Esophagus muscularis mucosa (tissue), 4 donors: ENCODE results near the gene NFATC3. TPM values are rescaled to one million over a fixed set of nuclear protein-coding genes. Genes with fewer than 3 reads are reported as not detected.

ENCODE experiments used
- DNase-seq: peaks from one replicate; pipeline ENCODE4 v3.0.0-alpha.2; 2017; ENCODE audit errors: extremely low spot score
- H3K27ac ChIP-seq, 4 donors: fragments of 200-600 bp; sonication (generic); replicated peaks in 1 of 4; 1 replicate in 3 of 4; 2 replicates in 1 of 4; pipeline ENCODE4 v1.5.1; 2016 to 2019; ENCODE audit warnings: mild to moderate bottlenecking in 1 of 4
- H3K27me3 ChIP-seq, 4 donors: fragments of 200-600 bp; sonication (generic); one replicate each; pipeline versions ENCODE4 v1.5.1 to v1.6.0; 2016 to 2019
- H3K36me3 ChIP-seq, 4 donors: fragments of 200-600 bp; sonication (generic); one replicate each; pipeline ENCODE4 v1.5.1; 2016 to 2019
- H3K4me1 ChIP-seq, 4 donors: fragments of 200-600 bp; sonication (generic); one replicate each; pipeline ENCODE4 v1.5.1; 2016 to 2019
- H3K4me3 ChIP-seq, 4 donors: fragments of 200-600 bp; sonication (generic); 1 replicate in 2 of 4; 2 replicates in 2 of 4; pipeline ENCODE4 v1.5.1; 2016 to 2019; ENCODE audit warnings: mild to moderate bottlenecking in 4 of 4, moderate library complexity in 1 of 4
- H3K9me3 ChIP-seq, 4 donors: fragments of 200-600 bp; sonication (generic); 1 replicate in 3 of 4; 2 replicates in 1 of 4; pipeline ENCODE4 v1.5.1; 2016 to 2019
- CTCF ChIP-seq, 3 experiments: fragments of 200-600 bp in 2 of 3; fragments of 450-650 bp in 1 of 3; sonication (generic) in 2 of 3; IDR thresholded peaks; one replicate each; pipeline ENCODE4 v1.5.1; 2017 to 2019; ENCODE audit warnings: antibody characterized with exemption in 3 of 3, mild to moderate bottlenecking in 2 of 3, moderate library complexity in 1 of 3
- EP300 ChIP-seq: sonication (generic); formaldehyde crosslinking; IDR thresholded peaks from one replicate; pipeline ENCODE4 v1.6.1; 2017; ENCODE audit warnings: antibody characterized with exemption
- POLR2A ChIP-seq: fragments of 450-650 bp; IDR thresholded peaks from one replicate; pipeline ENCODE4 v1.6.1; 2017; ENCODE audit warnings: antibody characterized with exemption, moderate library complexity, mild to moderate bottlenecking, low read depth
- POLR2AphosphoS5 ChIP-seq, 2 donors: sonication (generic); formaldehyde crosslinking; IDR thresholded peaks; one replicate each; pipeline ENCODE4 v1.6.1; 2017; ENCODE audit warnings: antibody characterized with exemption in 2 of 2
- WGBS: methylation state at CpG from one replicate; pipeline ENCODE4 v1.1.5; 2018; 5-methylcytosine and 5-hydroxymethylcytosine counted together
- intact Hi-C: fragments of 100-400 bp; cut with DNase I; formaldehyde crosslinking; loops from one replicate; pipeline ENCODE4 v1.15.1; 2023
- total RNA-seq, 4 donors: library from RNA; depleted of rRNA; stranded (reverse); fragments of >200 nt; gene quantifications; one replicate each; pipeline versions ENCODE4 v1.1.0 to v1.2.1, GENCODE V29; 2016

The NFATC3 gene
- total RNA-seq, 4 donors from 2014 or later: 44.6 to 56.8 (median 50.8) TPM

- no peak overlapping the region for H3K27ac ChIP-seq
- H3K9me3 ChIP-seq: no peaks in the 10 kb centered on the region
- TF ChIP-seq POLR2AphosphoS5 (IDR thresholded peaks at IDR 0.05): no peak
- TF ChIP-seq POLR2A: no peak
- TF ChIP-seq EP300: no peak
- H3K4me1 ChIP-seq: peaks cover 14 to 20% (median 15%) of the 10 kb centered on the region in 4 donors
- WGBS: 76% methylated on average over 2 of the region's 2 CpGs
- peaks cover 0 to 35% (median 15%) of the 10 kb centered on the region in 4 donors for H3K36me3 ChIP-seq
- H3K4me3 ChIP-seq: no peak overlapping the region
- H3K27me3 ChIP-seq: no peaks in the 10 kb centered on the region
- intact Hi-C loops: loop anchor here (5.0 kb wide), 2 partner anchors 131 to 236 kb away; no protein-coding TSS in a partner anchor
- DNase-seq: no peak
These were observed 142.8 kb downstream of the NFATC3 start for GRCh38 chr16:68227850-68228553.

GRCh38 chr16:68228652-68229051, 143.5 kb downstream of the NFATC3 start:
- Histone ChIP-seq H3K27me3 (no peaks in the 10 kb centered on the region), H3K36me3 (peaks cover 0 to 35% (median 15%) of the 10 kb centered on the region in 4 donors), H3K9me3 (no peaks in the 10 kb centered on the region), H3K27ac (peak overlapping the region in 1 of 4 donors; percentile 11), H3K4me1 (peaks cover 8 to 17% (median 13%) of the 10 kb centered on the region in 4 donors), H3K4me3 (no peak overlapping the region)
- no peak for TF ChIP-seq POLR2A
- no peak for TF ChIP-seq EP300
- TF ChIP-seq POLR2AphosphoS5 (IDR thresholded peaks at IDR 0.05): no peak
- TF ChIP-seq CTCF (IDR thresholded peaks at IDR 0.05): no peak
- no peak for DNase-seq
- intact Hi-C loops: loop anchor here (5.0 kb wide), 2 partner anchors 131 to 236 kb away; no protein-coding TSS in a partner anchor
- WGBS: 91% methylated on average over 3 of the region's 3 CpGs

GRCh38 chr16:68229431-68230175, 144.4 kb downstream of the NFATC3 start:
- no peak for TF ChIP-seq POLR2A
- no peak for TF ChIP-seq EP300
- peak; percentile 89 to 91 (median 89) for TF ChIP-seq CTCF (IDR thresholded peaks at IDR 0.05)
- TF ChIP-seq POLR2AphosphoS5 (IDR thresholded peaks at IDR 0.05): peak in 1 of 2 donors; percentile 12
- intact Hi-C loops: loop anchor here (5.0 kb wide), 2 partner anchors 132 to 237 kb away; no protein-coding TSS in a partner anchor
- Histone ChIP-seq H3K27me3 (no peaks in the 10 kb centered on the region), H3K4me3 (no peak overlapping the region), H3K4me1 (peaks cover 8 to 26% (median 13%) of the 10 kb centered on the region in 4 donors), H3K36me3 (peaks cover 0 to 35% (median 15%) of the 10 kb centered on the region in 4 donors), H3K9me3 (no peaks in the 10 kb centered on the region), H3K27ac (no peak overlapping the region)
- WGBS: 77% methylated on average over 4 of the region's 4 CpGs
- DNase-seq: no peak

DNA sequence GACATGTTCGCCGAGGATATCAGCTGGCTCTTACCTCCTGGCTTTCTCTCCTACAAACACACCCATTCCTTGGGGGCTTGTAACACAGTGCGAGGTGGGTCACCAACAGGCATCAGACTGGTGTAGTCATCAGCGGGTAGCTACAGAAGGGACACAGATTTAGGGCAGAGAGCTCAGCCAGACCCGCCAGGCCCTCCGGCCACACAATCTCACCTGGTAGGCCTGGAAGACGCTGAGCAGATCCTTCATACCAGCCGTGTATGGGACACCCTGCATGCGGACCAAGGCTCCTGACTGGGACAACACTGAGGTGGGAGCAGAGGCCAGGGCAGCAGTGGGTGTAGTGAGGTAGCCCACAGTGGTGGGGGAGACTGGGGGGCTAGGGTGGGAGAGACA, 145.0 kb downstream of the NFATC3 start:
- H3K27ac ChIP-seq: no peak overlapping the region
- no peaks in the 10 kb centered on the region for H3K9me3 ChIP-seq
- H3K27me3 ChIP-seq: no peaks in the 10 kb centered on the region
- intact Hi-C loops: no loop called here
- peaks cover 0 to 35% (median 15%) of the 10 kb centered on the region in 4 donors for H3K36me3 ChIP-seq
- TF ChIP-seq CTCF (IDR thresholded peaks at IDR 0.05) (no peak), POLR2AphosphoS5 (IDR thresholded peaks at IDR 0.05) (no peak), POLR2A (no peak), EP300 (no peak)
- WGBS: 93% methylated on average over 6 of the region's 9 CpGs
- DNase-seq: no peak
- H3K4me3 ChIP-seq: no peak overlapping the region
- H3K4me1 ChIP-seq: peaks cover 8 to 27% (median 13%) of the 10 kb centered on the region in 4 donors

DNA sequence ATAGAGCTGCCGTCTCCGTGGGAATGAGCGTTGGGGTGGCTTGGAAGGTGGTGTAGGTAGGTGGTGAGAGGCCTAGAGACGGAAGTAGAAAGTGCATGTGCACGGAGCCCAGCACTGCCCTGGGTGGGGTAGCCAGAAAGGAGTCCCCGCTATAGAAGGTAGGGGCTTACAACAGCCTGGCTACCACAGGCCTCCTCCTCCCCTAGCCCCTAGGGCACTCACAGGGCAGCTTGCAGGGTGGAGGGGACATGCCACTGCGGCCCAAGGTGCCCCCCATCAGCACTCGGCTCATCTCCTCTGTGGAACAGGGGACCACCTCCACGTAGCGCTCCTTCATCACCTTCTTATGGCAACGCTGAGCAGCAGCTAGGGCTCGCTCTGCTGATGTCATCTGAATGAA, 145.8 kb downstream of the NFATC3 start:
- Histone ChIP-seq H3K9me3 (no peaks in the 10 kb centered on the region), H3K27me3 (no peaks in the 10 kb centered on the region), H3K4me3 (no peak overlapping the region), H3K27ac (no peak overlapping the region), H3K4me1 (peaks cover 15 to 35% (median 19%) of the 10 kb centered on the region in 4 donors), H3K36me3 (peaks cover 0 to 35% (median 15%) of the 10 kb centered on the region in 4 donors)
- TF ChIP-seq EP300 (no peak), CTCF (IDR thresholded peaks at IDR 0.05) (no peak), POLR2AphosphoS5 (IDR thresholded peaks at IDR 0.05) (no peak), POLR2A (no peak)
- 91% methylated on average over 9 of the region's 12 CpGs for WGBS
- no peak for DNase-seq
- intact Hi-C loops: no loop called here
